Naive B cell (primary cell): ENCODE measurements around the gene FAM222B. TPM values are rescaled to one million over a fixed set of nuclear protein-coding genes. Genes with fewer than 3 reads are reported as not detected.
"Not testable (repeated sequence)": the region's sequence is repeated elsewhere in the genome, so short reads cannot be mapped to it uniquely, and the experiment has no call there.

Experiments used
- ATAC-seq, 2 donors: fragments of 150-1000 bp; cut with Tn5 transposase; 2 replicates each; pipeline ENCODE4 v1.10.0; 2021; ENCODE audit warnings: low read depth in 2 of 2, mild to moderate bottlenecking in 2 of 2, moderate library complexity in 2 of 2
- DNase-seq: peaks from one replicate; pipeline ENCODE4 v3.0.0; 2022
- H3K27ac Mint-ChIP-seq, 6 donors: one replicate each; pipeline ENCODE4 v1.8.0; 2020 to 2022; ENCODE audit warnings: mild to moderate bottlenecking in 6 of 6, mixed read lengths in 6 of 6, moderate library complexity in 5 of 6, inconsistent platforms in 2 of 6
- H3K27me3 Mint-ChIP-seq, 3 donors: one replicate each; pipeline ENCODE4 v1.8.0; 2021 to 2022; ENCODE audit warnings: mixed read lengths in 3 of 3, mild to moderate bottlenecking in 1 of 3
- H3K36me3 Mint-ChIP-seq, 2 donors: one replicate each; pipeline ENCODE4 v1.8.0; 2020 to 2022; ENCODE audit warnings: mixed read lengths in 2 of 2, inconsistent platforms in 1 of 2, mild to moderate bottlenecking in 1 of 2
- H3K4me1 Mint-ChIP-seq, 3 donors: one replicate each; pipeline ENCODE4 v1.8.0; 2020 to 2022; ENCODE audit warnings: mixed read lengths in 3 of 3, inconsistent platforms in 1 of 3, mild to moderate bottlenecking in 1 of 3, moderate library complexity in 1 of 3
- H3K4me3 Mint-ChIP-seq, 8 donors: one replicate each; pipeline ENCODE4 v1.8.0; 2020 to 2022; ENCODE audit warnings: mild to moderate bottlenecking in 8 of 8, mixed read lengths in 8 of 8, moderate library complexity in 8 of 8, inconsistent platforms in 2 of 8
- H3K9me3 Mint-ChIP-seq, 7 donors: one replicate each; pipeline ENCODE4 v1.8.0; 2020 to 2022; ENCODE audit warnings: mixed read lengths in 7 of 7, mild to moderate bottlenecking in 5 of 7, inconsistent platforms in 2 of 7, moderate library complexity in 1 of 7
- polyA plus RNA-seq, 6 donors: library from polyadenylated mRNA; unstranded; fragments of 300-500 nt; fragmentation: Illumina TruSeq; gene quantifications; one replicate each; pipeline ENCODE4 v1.2.3, GENCODE V29; 2021; ENCODE audit warnings: low read depth in 6 of 6

Gene FAM222B
- polyA plus RNA-seq, 6 donors from 2014 or later, result 6.6 to 19.4 (median 8.2) TPM

GRCh38 chr17:28846699-28847098 lies 4.1 kb upstream of the FAM222B start:
- DNase-seq, H3K27ac Mint-ChIP-seq, H3K36me3 Mint-ChIP-seq, H3K27me3 Mint-ChIP-seq, ATAC-seq, H3K4me3 Mint-ChIP-seq, H3K9me3 Mint-ChIP-seq: not testable (repeated sequence)
- H3K4me1 Mint-ChIP-seq, result peaks cover 10 to 16% (median 11%) of the 10 kb centered on the region in 3 donors

- ATAC-seq (no peak), DNase-seq (no peak)
- Mint-ChIP-seq H3K27me3 (no peaks in the 10 kb centered on the region), H3K9me3 (no peaks in the 10 kb centered on the region), H3K4me1 (peaks cover 10 to 20% (median 12%) of the 10 kb centered on the region in 3 donors), H3K36me3 (peaks cover 0 to 7% of the 10 kb centered on the region in 2 donors), H3K27ac (no peak overlapping the region), H3K4me3 (no peak overlapping the region)
Measured at GRCh38 chr17:28846231-28846630, 3.6 kb upstream of the FAM222B start.

GRCh38 chr17:28843816-28844148 lies 1.2 kb upstream of the FAM222B start:
- H3K4me3 Mint-ChIP-seq, result peak overlapping the region in 7 of 8 donors; percentile 36 to 99 (median 84)
- H3K27me3 Mint-ChIP-seq, result no peaks in the 10 kb centered on the region
- peaks cover 10 to 31% (median 12%) of the 10 kb centered on the region in 3 donors for H3K4me1 Mint-ChIP-seq
- H3K9me3 Mint-ChIP-seq, result no peaks in the 10 kb centered on the region
- H3K27ac Mint-ChIP-seq, result peak overlapping the region in 2 of 6 donors; percentile 60 to 62
- H3K36me3 Mint-ChIP-seq, result peaks cover 0 to 7% of the 10 kb centered on the region in 2 donors
- DNase-seq, result no peak
- no peak for ATAC-seq

GRCh38 chr17:28841901-28842281 lies 699 bp downstream of the FAM222B start:
- H3K27ac Mint-ChIP-seq, result peak overlapping the region; percentile 96 to 99 (median 98)
- H3K9me3 Mint-ChIP-seq, result no peaks in the 10 kb centered on the region
- H3K4me1 Mint-ChIP-seq, result peaks cover 10 to 31% (median 12%) of the 10 kb centered on the region in 3 donors
- peaks cover 0 to 7% of the 10 kb centered on the region in 2 donors for H3K36me3 Mint-ChIP-seq
- ATAC-seq (peak; percentile 4 to 13), DNase-seq (no peak)
- no peaks in the 10 kb centered on the region for H3K27me3 Mint-ChIP-seq
- H3K4me3 Mint-ChIP-seq, result peak overlapping the region; percentile 95 to 99 (median 98)

- H3K27ac Mint-ChIP-seq, result no peak overlapping the region
- H3K36me3 Mint-ChIP-seq, result peaks cover 3 to 11% of the 10 kb centered on the region in 2 donors
- ATAC-seq (no peak), DNase-seq (no peak)
- H3K4me1 Mint-ChIP-seq, result peaks cover 16 to 38% (median 20%) of the 10 kb centered on the region in 3 donors
- H3K4me3 Mint-ChIP-seq, result no peak overlapping the region
- H3K9me3 Mint-ChIP-seq, result no peaks in the 10 kb centered on the region
- H3K27me3 Mint-ChIP-seq, result no peaks in the 10 kb centered on the region
Measured at GRCh38 chr17:28839221-28839620, 3.4 kb downstream of the FAM222B start.

- ATAC-seq, result not testable (repeated sequence)
Measured at GRCh38 chr17:28836541-28836940, 6.0 kb downstream of the FAM222B start.

GRCh38 chr17:28834420-28834819 lies 8.2 kb downstream of the FAM222B start:
- H3K27ac Mint-ChIP-seq, result peak overlapping the region in 1 of 6 donors; percentile 15
- no peak for ATAC-seq

More at GRCh38 chr17:28836541-28836940, 6.0 kb downstream of the FAM222B start:
- DNase-seq, H3K36me3 Mint-ChIP-seq, H3K27me3 Mint-ChIP-seq, H3K9me3 Mint-ChIP-seq: not testable (repeated sequence)
- Mint-ChIP-seq H3K4me3 (peak overlapping the region in 1 of 8 donors; percentile 72), H3K4me1 (peaks cover 14 to 27% (median 14%) of the 10 kb centered on the region in 3 donors), H3K27ac (peak overlapping the region in 2 of 6 donors; percentile 47 to 64)

GRCh38 chr17:28828294-28829040 lies 14.1 kb downstream of the FAM222B start:
- Mint-ChIP-seq H3K9me3 (no peaks in the 10 kb centered on the region), H3K4me1 (peaks cover 0 to 15% (median 3%) of the 10 kb centered on the region in 3 donors), H3K27ac (no peak overlapping the region), H3K4me3 (no peak overlapping the region), H3K36me3 (no peaks in the 10 kb centered on the region), H3K27me3 (no peaks in the 10 kb centered on the region)
- ATAC-seq (no peak), DNase-seq (no peak)

More at GRCh38 chr17:28834420-28834819, 8.2 kb downstream of the FAM222B start:
- Mint-ChIP-seq H3K27me3 (no peaks in the 10 kb centered on the region), H3K36me3 (peaks cover 8% of the 10 kb centered on the region in 2 donors), H3K9me3 (no peaks in the 10 kb centered on the region), H3K4me3 (no peak overlapping the region), H3K4me1 (peaks cover 14 to 16% (median 14%) of the 10 kb centered on the region in 3 donors)
- DNase-seq, result no peak

- ATAC-seq, result no peak
- no peak for DNase-seq
- Mint-ChIP-seq H3K36me3 (no peaks in the 10 kb centered on the region), H3K9me3 (no peaks in the 10 kb centered on the region), H3K27me3 (no peaks in the 10 kb centered on the region), H3K27ac (peak overlapping the region in 1 of 6 donors; percentile 10), H3K4me3 (no peak overlapping the region), H3K4me1 (peaks cover 0 to 16% (median 7%) of the 10 kb centered on the region in 3 donors)
Measured at GRCh38 chr17:28827672-28828071, 14.9 kb downstream of the FAM222B start.

GRCh38 chr17:28819582-28819981 lies 23.0 kb downstream of the FAM222B start:
- Mint-ChIP-seq H3K36me3 (no peaks in the 10 kb centered on the region), H3K4me3 (no peak overlapping the region), H3K27me3 (no peaks in the 10 kb centered on the region), H3K4me1 (peaks cover 0 to 8% (median 7%) of the 10 kb centered on the region in 3 donors), H3K9me3 (no peaks in the 10 kb centered on the region), H3K27ac (peak overlapping the region in 1 of 6 donors; percentile 38)
- ATAC-seq (no peak), DNase-seq (no peak)

- Mint-ChIP-seq H3K9me3 (no peaks in the 10 kb centered on the region), H3K27ac (peak overlapping the region in 2 of 6 donors; percentile 34 to 67), H3K36me3 (no peaks in the 10 kb centered on the region), H3K27me3 (no peaks in the 10 kb centered on the region), H3K4me1 (peaks cover 0 to 7% (median 4%) of the 10 kb centered on the region in 3 donors), H3K4me3 (no peak overlapping the region)
- ATAC-seq (no peak), DNase-seq (no peak)
Measured at GRCh38 chr17:28818819-28819221, 23.8 kb downstream of the FAM222B start.

GRCh38 chr17:28816540-28816939 lies 26.1 kb downstream of the FAM222B start:
- DNase-seq, result no peak
- peaks cover 4 to 5% (median 4%) of the 10 kb centered on the region in 3 donors for H3K4me1 Mint-ChIP-seq
- peak overlapping the region in 1 of 8 donors; percentile 70 for H3K4me3 Mint-ChIP-seq
- H3K27me3 Mint-ChIP-seq, result no peaks in the 10 kb centered on the region
- ATAC-seq, result no peak
- H3K27ac Mint-ChIP-seq, result peak overlapping the region in 3 of 6 donors; percentile 30 to 67 (median 31)
- no peaks in the 10 kb centered on the region for H3K9me3 Mint-ChIP-seq
- no peaks in the 10 kb centered on the region for H3K36me3 Mint-ChIP-seq

GRCh38 chr17:28812748-28813377 lies 29.7 kb downstream of the FAM222B start:
- Mint-ChIP-seq H3K27me3 (no peaks in the 10 kb centered on the region), H3K4me3 (peak overlapping the region; percentile 90 to 96 (median 92)), H3K36me3 (peaks cover 0 to 3% of the 10 kb centered on the region in 2 donors), H3K9me3 (no peaks in the 10 kb centered on the region), H3K4me1 (peaks cover 11 to 25% (median 19%) of the 10 kb centered on the region in 3 donors), H3K27ac (peak overlapping the region; percentile 94 to 99 (median 98))
- DNase-seq (peak; percentile 5), ATAC-seq (peak; percentile 60 to 62)
